ENCODE measurements around the gene LILRB1. TPM values are rescaled to one million over a fixed set of nuclear protein-coding genes. Genes with fewer than 3 reads are reported as not detected.
"Not testable (repeated sequence)": the region's sequence is repeated elsewhere in the genome, so short reads cannot be mapped to it uniquely, and the experiment has no call there.

Gene LILRB1
- total and polyA plus RNA-seq, 10 donors, result 23.5 to 249 (median 113) TPM

DNA sequence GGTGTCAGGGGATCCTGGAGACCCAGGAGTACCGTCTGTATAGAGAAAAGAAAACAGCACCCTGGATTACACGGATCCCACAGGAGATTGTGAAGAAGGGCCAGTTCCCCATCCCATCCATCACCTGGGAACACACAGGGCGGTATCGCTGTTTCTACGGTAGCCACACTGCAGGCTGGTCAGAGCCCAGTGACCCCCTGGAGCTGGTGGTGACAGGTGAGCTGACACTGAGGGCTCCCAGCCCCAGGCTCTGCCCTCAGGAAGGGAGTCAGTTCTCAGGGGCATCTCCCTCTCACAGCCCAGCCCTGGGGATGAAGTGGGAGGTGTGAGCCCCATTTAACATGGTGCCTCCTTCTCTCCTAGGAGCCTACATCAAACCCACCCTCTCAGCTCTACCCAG, 35.5 kb upstream of the LILRB1 start:
- 75 to 95% (median 89%) methylated on average over 4 to 5 of the region's 5 CpGs for WGBS, 5 donors

DNA sequence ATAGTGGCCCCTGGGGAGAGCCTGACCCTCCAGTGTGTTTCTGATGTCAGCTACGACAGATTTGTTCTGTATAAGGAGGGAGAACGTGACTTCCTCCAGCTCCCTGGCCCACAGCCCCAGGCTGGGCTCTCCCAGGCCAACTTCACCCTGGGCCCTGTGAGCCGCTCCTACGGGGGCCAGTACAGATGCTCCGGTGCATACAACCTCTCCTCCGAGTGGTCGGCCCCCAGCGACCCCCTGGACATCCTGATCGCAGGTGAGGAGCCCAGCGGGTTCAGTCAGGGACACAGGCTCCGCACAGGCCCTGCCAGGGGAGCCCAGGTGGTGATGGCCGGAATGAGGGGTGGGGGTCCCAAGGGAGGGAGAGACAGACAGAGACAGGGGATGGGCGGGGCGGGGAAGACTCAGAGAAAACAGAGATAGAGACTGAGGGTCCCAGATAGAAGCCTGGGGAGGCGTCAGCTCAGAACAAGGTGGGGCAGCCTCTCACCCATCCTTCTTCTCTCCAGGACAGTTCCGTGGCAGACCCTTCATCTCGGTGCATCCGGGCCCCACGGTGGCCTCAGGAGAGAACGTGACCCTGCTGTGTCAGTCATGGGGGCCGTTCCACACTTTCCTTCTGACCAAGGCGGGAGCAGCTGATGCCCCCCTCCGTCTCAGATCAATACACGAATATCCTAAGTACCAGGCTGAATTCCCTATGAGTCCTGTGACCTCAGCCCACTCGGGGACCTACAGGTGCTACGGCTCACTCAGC, 34.4 kb upstream of the LILRB1 start:
- peaks cover 0 to 29% (median 10%) of the 10 kb centered on the region in 6 donors for H3K4me1 ChIP-seq
- intact Hi-C loops (cut with DNase I; ENCODE audit: low total_unique reads); H3K4me3 ChIP-seq; H3K27ac ChIP-seq; H3K9me3 ChIP-seq: not testable (repeated sequence)
- DNase-seq, result peak; percentile 74
- peaks cover 0 to 42% (median 0%) of the 10 kb centered on the region in 7 donors for H3K27me3 ChIP-seq (replicated peaks in 1 of 7)
- 78 to 92% (median 86%) methylated on average over 22 to 26 of the region's 26 CpGs for WGBS, 5 donors
- H3K36me3 ChIP-seq, result peaks cover 0 to 29% (median 0%) of the 10 kb centered on the region in 6 donors

More for the DNA sequence above, 35.5 kb upstream of the LILRB1 start:
- intact Hi-C loops (cut with DNase I; ENCODE audit: low total_unique reads), result no loop called here
- Histone ChIP-seq H3K36me3 (peaks cover 0 to 29% (median 0%) of the 10 kb centered on the region in 6 donors), H3K4me1 (peaks cover 0 to 29% (median 10%) of the 10 kb centered on the region in 6 donors), H3K27me3 (replicated peaks in 1 of 7) (peaks cover 0 to 42% (median 0%) of the 10 kb centered on the region in 7 donors), H3K4me3 (peak overlapping the region in 3 of 8 donors; percentile 32 to 61 (median 40)), H3K9me3 (peaks cover 0 to 15% (median 9%) of the 10 kb centered on the region in 8 donors), H3K27ac (peak overlapping the region in 2 of 8 donors; percentile 80 to 92)
- TF ChIP-seq POLR2AphosphoS5 (IDR thresholded peaks at IDR 0.05) (no peak), POLR2A (IDR thresholded peaks at IDR 0.05) (no peak)
- TF ChIP-seq, protein P1, sequence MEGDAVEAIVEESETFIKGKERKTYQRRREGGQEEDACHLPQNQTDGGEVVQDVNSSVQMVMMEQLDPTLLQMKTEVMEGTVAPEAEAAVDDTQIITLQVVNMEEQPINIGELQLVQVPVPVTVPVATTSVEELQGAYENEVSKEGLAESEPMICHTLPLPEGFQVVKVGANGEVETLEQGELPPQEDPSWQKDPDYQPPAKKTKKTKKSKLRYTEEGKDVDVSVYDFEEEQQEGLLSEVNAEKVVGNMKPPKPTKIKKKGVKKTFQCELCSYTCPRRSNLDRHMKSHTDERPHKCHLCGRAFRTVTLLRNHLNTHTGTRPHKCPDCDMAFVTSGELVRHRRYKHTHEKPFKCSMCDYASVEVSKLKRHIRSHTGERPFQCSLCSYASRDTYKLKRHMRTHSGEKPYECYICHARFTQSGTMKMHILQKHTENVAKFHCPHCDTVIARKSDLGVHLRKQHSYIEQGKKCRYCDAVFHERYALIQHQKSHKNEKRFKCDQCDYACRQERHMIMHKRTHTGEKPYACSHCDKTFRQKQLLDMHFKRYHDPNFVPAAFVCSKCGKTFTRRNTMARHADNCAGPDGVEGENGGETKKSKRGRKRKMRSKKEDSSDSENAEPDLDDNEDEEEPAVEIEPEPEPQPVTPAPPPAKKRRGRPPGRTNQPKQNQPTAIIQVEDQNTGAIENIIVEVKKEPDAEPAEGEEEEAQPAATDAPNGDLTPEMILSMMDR (IDR thresholded peaks at IDR 0.05 in 8 of 11, conservative IDR thresholded peaks at IDR 0.05 in 3 of 11), result no peak
- DNase-seq, result no peak

DNA sequence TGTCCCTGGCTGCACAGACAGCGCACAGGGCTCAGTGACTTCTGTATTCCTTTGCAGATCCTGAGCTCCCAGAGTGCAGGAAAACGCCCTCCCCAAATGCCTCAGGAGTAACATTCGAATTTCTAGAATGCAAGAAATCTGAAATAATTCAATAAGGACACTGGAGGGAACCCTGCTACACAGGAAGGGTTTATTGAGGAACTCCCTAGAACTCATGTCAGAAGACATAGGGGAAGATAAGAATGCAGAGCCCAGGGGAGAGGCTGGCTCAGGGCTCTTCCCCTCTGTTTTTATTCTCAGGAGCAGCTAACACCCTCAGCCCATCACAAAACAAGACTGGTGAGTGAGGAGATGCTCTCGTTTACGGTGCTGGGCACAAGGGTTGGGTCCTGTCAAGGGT, 30.1 kb upstream of the LILRB1 start:
- intact Hi-C loops (cut with DNase I; ENCODE audit: low total_unique reads), result no loop called here
- Histone ChIP-seq H3K36me3 (peaks cover 0 to 23% (median 0%) of the 10 kb centered on the region in 6 donors), H3K4me3 (no peak overlapping the region), H3K27me3 (replicated peaks in 1 of 7) (peaks cover 0 to 31% (median 0%) of the 10 kb centered on the region in 7 donors), H3K9me3 (peaks cover 0 to 11% (median 7%) of the 10 kb centered on the region in 8 donors), H3K4me1 (peaks cover 0 to 2% (median 0%) of the 10 kb centered on the region in 6 donors), H3K27ac (no peak overlapping the region)
- 63 to 82% (median 76%) methylated on average over 5 of the region's 5 CpGs for WGBS, 5 donors
- DNase-seq, result no peak
- TF ChIP-seq POLR2AphosphoS5 (IDR thresholded peaks at IDR 0.05) (no peak), POLR2A (IDR thresholded peaks at IDR 0.05) (no peak)
- TF ChIP-seq, protein P1 (IDR thresholded peaks at IDR 0.05 in 8 of 11, conservative IDR thresholded peaks at IDR 0.05 in 3 of 11), result no peak

DNA sequence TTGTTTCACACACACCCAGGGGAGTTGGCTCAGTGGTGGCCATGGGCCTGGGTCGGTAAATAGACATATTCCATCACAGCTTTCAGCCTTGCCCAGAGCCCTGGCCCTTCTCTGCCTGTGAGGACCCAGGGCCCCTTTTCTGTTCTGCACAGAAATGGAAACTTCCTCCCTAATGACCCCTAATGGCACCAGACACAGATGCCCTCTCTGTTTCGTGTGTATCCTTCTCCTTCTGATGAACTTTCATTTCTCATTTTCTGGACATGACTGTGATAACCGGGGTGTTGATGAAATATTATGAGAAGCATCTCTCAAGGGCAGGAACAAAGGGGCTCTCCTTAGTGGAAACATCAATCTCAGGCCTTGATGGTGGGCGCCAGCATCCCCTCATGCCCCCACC, 24.1 kb upstream of the LILRB1 start:
- TF ChIP-seq POLR2AphosphoS5 (IDR thresholded peaks at IDR 0.05), result no peak
- H3K4me1 ChIP-seq, result peaks cover 0 to 38% (median 14%) of the 10 kb centered on the region in 6 donors
- H3K4me3 ChIP-seq, result no peak overlapping the region
- H3K27me3 ChIP-seq (replicated peaks in 1 of 7), result peaks cover 0 to 5% (median 0%) of the 10 kb centered on the region in 7 donors
- peak overlapping the region in 4 of 8 donors; percentile 44 to 73 (median 68) for H3K27ac ChIP-seq
- no peaks in the 10 kb centered on the region for H3K36me3 ChIP-seq
- 48 to 66% (median 53%) methylated on average over 4 of the region's 4 CpGs for WGBS, 5 donors
- no peak for DNase-seq
- intact Hi-C loops (cut with DNase I; ENCODE audit: low total_unique reads), result no loop called here
- H3K9me3 ChIP-seq, result peaks cover 0 to 29% (median 12%) of the 10 kb centered on the region in 8 donors
